HEK293 (cell line): Measurements from ENCODE around the gene GPN1.

ENCODE experiments used
- CTCF ChIA-PET: fragments of 350-600 bp; formaldehyde crosslinking; extraction: SDS; loops from one replicate; lab custom pipeline; 2021; ENCODE audit warnings: antibody characterized with exemption; lab: Yijun Ruan, JAX
- POLR2A ChIA-PET: fragments of 300-600 bp; formaldehyde crosslinking; extraction: SDS; loops from one replicate; lab custom pipeline; 2020; ENCODE audit warnings: antibody characterized with exemption, inconsistent platforms; lab: Yijun Ruan, JAX
- H3K27ac ChIP-seq: fragments of 200-500 bp; sonication (Bioruptor generic); 2 replicates; pipeline ENCODE4 v1.5.1; 2014; ENCODE audit warnings: low read depth, low read length, control low read depth, inconsistent platforms; ENCODE audit errors: extremely low read depth
- H3K36me3 ChIP-seq, 2 experiments: fragments of 200-500 bp in 1 of 2; sonication (Bioruptor generic) in 1 of 2; 1 replicate in 1 of 2; 2 replicates in 1 of 2; pipeline ENCODE4 v1.5.1; 2014 to 2017; ENCODE audit warnings: inconsistent platforms in 2 of 2, low read length in 2 of 2; ENCODE audit not compliant: control insufficient read depth in 2 of 2, insufficient read depth in 1 of 2
- H3K4me1 ChIP-seq: fragments of 200-500 bp; sonication (Bioruptor generic); 2 replicates; pipeline ENCODE4 v1.5.1; 2014; ENCODE audit warnings: mild to moderate bottlenecking, low read length, inconsistent platforms; ENCODE audit not compliant: control insufficient read depth, insufficient read depth
- H3K4me3 ChIP-seq: 2 replicates; pipeline ENCODE4 v1.5.1; 2011; ENCODE audit warnings: low read depth, mild to moderate bottlenecking, control low read depth, low read length, moderate library complexity
- H3K9me3 ChIP-seq: fragments of 200-500 bp; sonication (Bioruptor generic); 2 replicates; pipeline ENCODE4 v1.5.1; 2014; ENCODE audit warnings: low read depth, low read length, inconsistent platforms; ENCODE audit not compliant: control insufficient read depth, insufficient read depth
- KLF16 ChIP-seq: fragments of 450-650 bp; formaldehyde crosslinking; IDR thresholded peaks from 2 replicates; pipeline ENCODE4 v1.5.1; 2017; ENCODE audit warnings: missing biosample characterization, missing genetic modification characterization
- TRIM28 ChIP-seq: IDR thresholded peaks from 2 replicates; pipeline ENCODE4 v1.6.1; 2011; ENCODE audit warnings: low read length, control low read depth, borderline replicate concordance
- WT1 ChIP-seq: fragments of 450-650 bp; formaldehyde crosslinking; IDR thresholded peaks from 2 replicates; pipeline ENCODE4 v1.5.1; 2016; ENCODE audit warnings: missing biosample characterization, missing genetic modification characterization
- ZBTB8A ChIP-seq: fragments of 450-650 bp; formaldehyde crosslinking; IDR thresholded peaks from 2 replicates; pipeline ENCODE4 v1.5.1; 2016; ENCODE audit warnings: missing biosample characterization, missing genetic modification characterization
- ZEB2 ChIP-seq: fragments of 450-650 bp; formaldehyde crosslinking; IDR thresholded peaks from 2 replicates; pipeline ENCODE4 v1.5.1; 2016; ENCODE audit warnings: missing biosample characterization, missing genetic modification characterization
- ZNF114 ChIP-seq: fragments of 450-650 bp; formaldehyde crosslinking; IDR thresholded peaks from 2 replicates; pipeline ENCODE4 v1.5.0; 2017; ENCODE audit warnings: missing biosample characterization, missing genetic modification characterization
- ZNF426 ChIP-seq: fragments of 450-650 bp; formaldehyde crosslinking; IDR thresholded peaks from 2 replicates; pipeline ENCODE4 v1.5.1; 2017; ENCODE audit warnings: missing biosample characterization, missing genetic modification characterization, mild to moderate bottlenecking, inconsistent platforms, moderate library complexity
- ZNF473 ChIP-seq: fragments of 450-650 bp; formaldehyde crosslinking; IDR thresholded peaks from 2 replicates; pipeline ENCODE4 v1.5.1; 2017; ENCODE audit warnings: missing biosample characterization, missing genetic modification characterization
- ZNF776 ChIP-seq: fragments of 450-650 bp; formaldehyde crosslinking; IDR thresholded peaks from 2 replicates; pipeline ENCODE4 v1.5.0; 2017; ENCODE audit warnings: missing biosample characterization, missing genetic modification characterization, borderline replicate concordance
- ZNF792 ChIP-seq: fragments of 450-650 bp; formaldehyde crosslinking; IDR thresholded peaks from 2 replicates; pipeline ENCODE4 v1.5.1; 2016; ENCODE audit warnings: missing biosample characterization, missing genetic modification characterization
- ZXDB ChIP-seq: fragments of 450-650 bp; formaldehyde crosslinking; IDR thresholded peaks from 2 replicates; pipeline ENCODE4 v1.5.1; 2016; ENCODE audit warnings: missing biosample characterization, missing genetic modification characterization
- TF ChIP-seq, protein P1 (sequence below): fragments of 450-650 bp; formaldehyde crosslinking; IDR thresholded peaks from 2 replicates; pipeline ENCODE4 v1.5.1; 2016; ENCODE audit warnings: missing biosample characterization, missing genetic modification characterization
- TF ChIP-seq, protein P2 (sequence below): fragments of 450-650 bp; formaldehyde crosslinking; IDR thresholded peaks from 2 replicates; pipeline ENCODE4 v1.5.1; 2016; ENCODE audit warnings: missing biosample characterization, missing genetic modification characterization
- TF ChIP-seq, protein P3 (sequence below): fragments of 450-650 bp; formaldehyde crosslinking; IDR thresholded peaks from 2 replicates; pipeline ENCODE4 v1.5.0; 2017; ENCODE audit warnings: missing biosample characterization, missing genetic modification characterization, borderline replicate concordance
- TF ChIP-seq, protein P4 (sequence below): fragments of 450-650 bp; formaldehyde crosslinking; IDR thresholded peaks from 2 replicates; pipeline ENCODE4 v1.5.1; 2016; ENCODE audit warnings: missing biosample characterization, missing genetic modification characterization
- TF ChIP-seq, protein P5 (sequence below): fragments of 450-650 bp; formaldehyde crosslinking; IDR thresholded peaks from 2 replicates; pipeline ENCODE4 v1.5.1; 2017; ENCODE audit warnings: missing biosample characterization, missing genetic modification characterization
- TF ChIP-seq, protein P6 (sequence below): fragments of 450-650 bp; formaldehyde crosslinking; IDR thresholded peaks from 2 replicates; pipeline ENCODE4 v1.5.1; 2016; ENCODE audit warnings: missing biosample characterization, missing genetic modification characterization

The GPN1 gene

DNA sequence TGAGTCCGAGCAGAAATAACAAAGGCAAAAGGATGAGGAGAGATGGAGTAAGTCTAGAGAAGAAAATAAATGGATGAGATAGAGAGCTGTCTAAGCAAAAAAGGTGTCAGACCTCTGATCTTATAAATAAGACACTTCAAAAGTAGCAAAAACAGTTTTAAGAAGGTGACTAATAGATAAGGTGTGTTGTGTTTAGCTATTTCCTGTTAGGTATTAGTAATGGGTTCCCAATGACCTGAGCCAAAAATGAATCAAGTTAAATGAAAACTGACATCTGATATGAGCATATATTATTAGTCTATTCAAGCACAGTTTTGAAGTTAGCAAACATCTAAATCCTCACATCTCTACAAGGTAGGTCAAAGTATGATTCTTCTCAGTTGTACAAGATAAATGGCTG, 23.9 kb downstream of the GPN1 start:
- Histone ChIP-seq H3K27ac (no peak overlapping the region), H3K36me3 (peaks cover 81 to 96% of the 10 kb centered on the region in 2 experiments), H3K4me1 (no peaks in the 10 kb centered on the region), H3K4me3 (no peak overlapping the region), H3K9me3 (no peaks in the 10 kb centered on the region)
- no peak for TF ChIP-seq ZBTB8A (tag by site-specific recombination)
- no peak for TF ChIP-seq TRIM28
- TF ChIP-seq, protein P1, sequence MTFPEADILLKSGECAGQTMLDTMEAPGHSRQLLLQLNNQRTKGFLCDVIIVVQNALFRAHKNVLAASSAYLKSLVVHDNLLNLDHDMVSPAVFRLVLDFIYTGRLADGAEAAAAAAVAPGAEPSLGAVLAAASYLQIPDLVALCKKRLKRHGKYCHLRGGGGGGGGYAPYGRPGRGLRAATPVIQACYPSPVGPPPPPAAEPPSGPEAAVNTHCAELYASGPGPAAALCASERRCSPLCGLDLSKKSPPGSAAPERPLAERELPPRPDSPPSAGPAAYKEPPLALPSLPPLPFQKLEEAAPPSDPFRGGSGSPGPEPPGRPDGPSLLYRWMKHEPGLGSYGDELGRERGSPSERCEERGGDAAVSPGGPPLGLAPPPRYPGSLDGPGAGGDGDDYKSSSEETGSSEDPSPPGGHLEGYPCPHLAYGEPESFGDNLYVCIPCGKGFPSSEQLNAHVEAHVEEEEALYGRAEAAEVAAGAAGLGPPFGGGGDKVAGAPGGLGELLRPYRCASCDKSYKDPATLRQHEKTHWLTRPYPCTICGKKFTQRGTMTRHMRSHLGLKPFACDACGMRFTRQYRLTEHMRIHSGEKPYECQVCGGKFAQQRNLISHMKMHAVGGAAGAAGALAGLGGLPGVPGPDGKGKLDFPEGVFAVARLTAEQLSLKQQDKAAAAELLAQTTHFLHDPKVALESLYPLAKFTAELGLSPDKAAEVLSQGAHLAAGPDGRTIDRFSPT (tag by site-specific recombination) = no peak
- no peak for TF ChIP-seq KLF16 (tag by site-specific recombination)
- TF ChIP-seq, protein P2, sequence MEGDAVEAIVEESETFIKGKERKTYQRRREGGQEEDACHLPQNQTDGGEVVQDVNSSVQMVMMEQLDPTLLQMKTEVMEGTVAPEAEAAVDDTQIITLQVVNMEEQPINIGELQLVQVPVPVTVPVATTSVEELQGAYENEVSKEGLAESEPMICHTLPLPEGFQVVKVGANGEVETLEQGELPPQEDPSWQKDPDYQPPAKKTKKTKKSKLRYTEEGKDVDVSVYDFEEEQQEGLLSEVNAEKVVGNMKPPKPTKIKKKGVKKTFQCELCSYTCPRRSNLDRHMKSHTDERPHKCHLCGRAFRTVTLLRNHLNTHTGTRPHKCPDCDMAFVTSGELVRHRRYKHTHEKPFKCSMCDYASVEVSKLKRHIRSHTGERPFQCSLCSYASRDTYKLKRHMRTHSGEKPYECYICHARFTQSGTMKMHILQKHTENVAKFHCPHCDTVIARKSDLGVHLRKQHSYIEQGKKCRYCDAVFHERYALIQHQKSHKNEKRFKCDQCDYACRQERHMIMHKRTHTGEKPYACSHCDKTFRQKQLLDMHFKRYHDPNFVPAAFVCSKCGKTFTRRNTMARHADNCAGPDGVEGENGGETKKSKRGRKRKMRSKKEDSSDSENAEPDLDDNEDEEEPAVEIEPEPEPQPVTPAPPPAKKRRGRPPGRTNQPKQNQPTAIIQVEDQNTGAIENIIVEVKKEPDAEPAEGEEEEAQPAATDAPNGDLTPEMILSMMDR (tag by site-specific recombination) = no peak
- TF ChIP-seq, protein P3, sequence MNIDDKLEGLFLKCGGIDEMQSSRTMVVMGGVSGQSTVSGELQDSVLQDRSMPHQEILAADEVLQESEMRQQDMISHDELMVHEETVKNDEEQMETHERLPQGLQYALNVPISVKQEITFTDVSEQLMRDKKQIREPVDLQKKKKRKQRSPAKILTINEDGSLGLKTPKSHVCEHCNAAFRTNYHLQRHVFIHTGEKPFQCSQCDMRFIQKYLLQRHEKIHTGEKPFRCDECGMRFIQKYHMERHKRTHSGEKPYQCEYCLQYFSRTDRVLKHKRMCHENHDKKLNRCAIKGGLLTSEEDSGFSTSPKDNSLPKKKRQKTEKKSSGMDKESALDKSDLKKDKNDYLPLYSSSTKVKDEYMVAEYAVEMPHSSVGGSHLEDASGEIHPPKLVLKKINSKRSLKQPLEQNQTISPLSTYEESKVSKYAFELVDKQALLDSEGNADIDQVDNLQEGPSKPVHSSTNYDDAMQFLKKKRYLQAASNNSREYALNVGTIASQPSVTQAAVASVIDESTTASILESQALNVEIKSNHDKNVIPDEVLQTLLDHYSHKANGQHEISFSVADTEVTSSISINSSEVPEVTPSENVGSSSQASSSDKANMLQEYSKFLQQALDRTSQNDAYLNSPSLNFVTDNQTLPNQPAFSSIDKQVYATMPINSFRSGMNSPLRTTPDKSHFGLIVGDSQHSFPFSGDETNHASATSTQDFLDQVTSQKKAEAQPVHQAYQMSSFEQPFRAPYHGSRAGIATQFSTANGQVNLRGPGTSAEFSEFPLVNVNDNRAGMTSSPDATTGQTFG (tag by site-specific recombination) = no peak
- ChIA-PET CTCF (no interaction called here), POLR2A (no interaction called here)

DNA sequence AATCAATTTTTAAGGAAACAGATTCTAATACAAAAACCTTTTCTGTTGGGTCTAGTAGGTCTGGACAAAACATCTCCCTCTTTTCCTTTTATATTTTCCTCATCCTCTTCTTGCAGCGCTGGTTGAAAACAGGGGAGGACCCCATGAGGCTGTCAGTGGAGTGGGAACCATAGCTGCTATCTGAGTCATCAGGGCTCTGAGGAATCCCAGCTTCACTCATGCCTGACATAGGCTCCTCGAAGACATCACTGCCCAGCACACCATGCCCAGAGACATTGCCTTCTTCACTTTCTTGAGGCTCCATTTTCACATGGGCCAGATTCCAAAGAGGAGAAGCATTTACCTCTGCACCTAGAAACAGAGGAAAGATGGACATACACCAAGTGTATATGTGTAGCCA, 24.5 kb downstream of the GPN1 start:
- ChIA-PET CTCF (interaction anchor here (0.5 kb wide), 1 partner anchor 350 kb away, joined by 3 read pairs; no protein-coding TSS in a partner anchor), POLR2A (no interaction called here)

DNA sequence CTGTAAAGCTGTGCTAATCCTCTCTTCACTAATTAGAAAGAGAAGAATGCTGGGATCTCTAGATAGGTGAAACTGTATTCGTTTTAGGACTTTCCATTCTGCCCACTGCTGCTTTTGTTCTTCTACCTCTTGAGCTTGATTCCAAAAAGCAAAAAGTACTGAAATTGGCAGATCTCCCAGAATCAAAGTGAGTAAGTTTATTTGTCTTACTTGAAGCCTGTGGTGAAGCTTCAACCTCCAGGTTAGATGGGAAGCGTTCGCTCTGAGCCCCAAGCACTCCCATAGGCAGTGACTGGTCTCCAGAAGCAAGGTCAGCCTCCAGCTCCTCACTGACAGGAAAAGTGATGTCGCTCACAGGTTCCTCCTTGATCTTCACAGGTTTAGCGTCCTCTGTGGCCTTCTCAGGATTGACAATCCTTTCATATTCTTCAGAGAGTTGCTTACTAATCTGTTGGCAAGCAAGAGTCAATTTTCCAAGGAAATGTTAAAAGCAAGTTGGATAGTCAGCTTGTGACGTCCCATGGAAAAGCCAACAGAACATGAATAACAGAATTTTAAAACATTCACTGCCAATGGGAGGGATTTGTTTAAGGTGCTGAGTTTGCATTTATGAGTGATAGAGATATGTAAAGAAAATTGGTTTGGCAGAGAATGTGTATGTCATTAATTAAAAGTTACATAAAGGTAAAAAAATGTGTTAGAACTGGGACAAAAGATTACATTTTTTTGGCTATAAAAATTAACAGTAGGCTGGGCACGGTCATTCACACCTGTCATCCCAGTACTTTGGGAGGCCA, 26.5 kb downstream of the GPN1 start:
- H3K9me3 ChIP-seq = no peaks in the 10 kb centered on the region
- ChIA-PET CTCF (interaction anchor here (1.6 kb wide), 1 partner anchor 28 kb away, joined by 6 read pairs; no protein-coding TSS in a partner anchor), POLR2A (interaction anchor here (0.7 to 1.8 kb wide), 2 partner anchors 8 to 27 kb away, joined by 3 to 6 read pairs; partner anchors contain the start of genes CCDC121, GPN1, SLC4A1AP and SUPT7L)
- H3K4me1 ChIP-seq = no peaks in the 10 kb centered on the region
- H3K4me3 ChIP-seq = no peak overlapping the region
- peaks cover 75 to 98% of the 10 kb centered on the region in 2 experiments for H3K36me3 ChIP-seq
- H3K27ac ChIP-seq = no peak overlapping the region; the same call in 1 of the 2 replicates
- TF ChIP-seq, protein P2 (tag by site-specific recombination) = no peak
- no peak for TF ChIP-seq ZNF473
- no peak for TF ChIP-seq ZEB2
- no peak for TF ChIP-seq WT1 (tag by site-specific recombination)
- TF ChIP-seq, protein P4, sequence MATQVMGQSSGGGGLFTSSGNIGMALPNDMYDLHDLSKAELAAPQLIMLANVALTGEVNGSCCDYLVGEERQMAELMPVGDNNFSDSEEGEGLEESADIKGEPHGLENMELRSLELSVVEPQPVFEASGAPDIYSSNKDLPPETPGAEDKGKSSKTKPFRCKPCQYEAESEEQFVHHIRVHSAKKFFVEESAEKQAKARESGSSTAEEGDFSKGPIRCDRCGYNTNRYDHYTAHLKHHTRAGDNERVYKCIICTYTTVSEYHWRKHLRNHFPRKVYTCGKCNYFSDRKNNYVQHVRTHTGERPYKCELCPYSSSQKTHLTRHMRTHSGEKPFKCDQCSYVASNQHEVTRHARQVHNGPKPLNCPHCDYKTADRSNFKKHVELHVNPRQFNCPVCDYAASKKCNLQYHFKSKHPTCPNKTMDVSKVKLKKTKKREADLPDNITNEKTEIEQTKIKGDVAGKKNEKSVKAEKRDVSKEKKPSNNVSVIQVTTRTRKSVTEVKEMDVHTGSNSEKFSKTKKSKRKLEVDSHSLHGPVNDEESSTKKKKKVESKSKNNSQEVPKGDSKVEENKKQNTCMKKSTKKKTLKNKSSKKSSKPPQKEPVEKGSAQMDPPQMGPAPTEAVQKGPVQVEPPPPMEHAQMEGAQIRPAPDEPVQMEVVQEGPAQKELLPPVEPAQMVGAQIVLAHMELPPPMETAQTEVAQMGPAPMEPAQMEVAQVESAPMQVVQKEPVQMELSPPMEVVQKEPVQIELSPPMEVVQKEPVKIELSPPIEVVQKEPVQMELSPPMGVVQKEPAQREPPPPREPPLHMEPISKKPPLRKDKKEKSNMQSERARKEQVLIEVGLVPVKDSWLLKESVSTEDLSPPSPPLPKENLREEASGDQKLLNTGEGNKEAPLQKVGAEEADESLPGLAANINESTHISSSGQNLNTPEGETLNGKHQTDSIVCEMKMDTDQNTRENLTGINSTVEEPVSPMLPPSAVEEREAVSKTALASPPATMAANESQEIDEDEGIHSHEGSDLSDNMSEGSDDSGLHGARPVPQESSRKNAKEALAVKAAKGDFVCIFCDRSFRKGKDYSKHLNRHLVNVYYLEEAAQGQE (tag by site-specific recombination) = no peak
- TF ChIP-seq, protein P5, sequence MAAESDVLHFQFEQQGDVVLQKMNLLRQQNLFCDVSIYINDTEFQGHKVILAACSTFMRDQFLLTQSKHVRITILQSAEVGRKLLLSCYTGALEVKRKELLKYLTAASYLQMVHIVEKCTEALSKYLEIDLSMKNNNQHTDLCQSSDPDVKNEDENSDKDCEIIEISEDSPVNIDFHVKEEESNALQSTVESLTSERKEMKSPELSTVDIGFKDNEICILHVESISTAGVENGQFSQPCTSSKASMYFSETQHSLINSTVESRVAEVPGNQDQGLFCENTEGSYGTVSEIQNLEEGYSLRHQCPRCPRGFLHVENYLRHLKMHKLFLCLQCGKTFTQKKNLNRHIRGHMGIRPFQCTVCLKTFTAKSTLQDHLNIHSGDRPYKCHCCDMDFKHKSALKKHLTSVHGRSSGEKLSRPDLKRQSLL (tag by site-specific recombination) = no peak
- no peak for TF ChIP-seq ZXDB (tag by site-specific recombination)
- TF ChIP-seq ZNF426 (tag by site-specific recombination) = no peak

More for the DNA sequence above, 24.5 kb downstream of the GPN1 start:
- Histone ChIP-seq H3K36me3 (peaks cover 80 to 96% of the 10 kb centered on the region in 2 experiments), H3K27ac (no peak overlapping the region), H3K4me1 (no peaks in the 10 kb centered on the region), H3K4me3 (no peak overlapping the region), H3K9me3 (no peaks in the 10 kb centered on the region)
- TF ChIP-seq ZNF776 (tag by site-specific recombination) (no peak), ZNF114 (tag by site-specific recombination) (no peak), ZNF792 (tag by site-specific recombination) (no peak)
- TF ChIP-seq, protein P6, sequence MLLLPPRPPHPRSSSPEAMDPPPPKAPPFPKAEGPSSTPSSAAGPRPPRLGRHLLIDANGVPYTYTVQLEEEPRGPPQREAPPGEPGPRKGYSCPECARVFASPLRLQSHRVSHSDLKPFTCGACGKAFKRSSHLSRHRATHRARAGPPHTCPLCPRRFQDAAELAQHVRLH = no peak
- TF ChIP-seq, all 188 proteins: peak for 0
